Activated CD4-positive, alpha-beta T cell treated with anti-CD3 and anti-CD28 coated beads for 48 hours (primary cell): ENCODE data around the gene TNPO2.
"Not testable (repeated sequence)": the region's sequence is repeated elsewhere in the genome, so short reads cannot be mapped to it uniquely, and the experiment has no call there.

Source experiments
- DNase-seq: peaks from one replicate; pipeline ENCODE4 v3.0.0-alpha.2; 2020

TNPO2 gene

DNA sequence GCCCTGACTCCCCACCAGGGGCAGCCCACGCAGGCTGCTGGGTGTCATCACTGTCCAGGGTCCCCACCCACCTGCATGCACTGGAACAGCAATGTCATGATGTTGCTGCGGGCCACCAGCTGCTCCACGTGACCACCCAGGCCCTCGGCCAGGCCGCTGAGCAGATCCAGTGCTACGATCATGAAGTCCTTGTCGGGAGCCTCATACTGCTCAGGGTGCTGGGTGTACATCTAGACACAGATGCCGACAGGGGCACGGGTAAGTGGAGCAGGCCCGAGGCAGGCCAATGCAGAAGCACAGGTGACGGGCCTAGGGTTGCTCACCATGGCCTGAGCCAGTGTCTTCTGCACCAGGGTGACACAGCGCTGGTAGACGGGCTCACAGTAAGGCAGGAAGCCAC, 18.6 kb downstream of the TNPO2 start:
- no peak for DNase-seq

DNA sequence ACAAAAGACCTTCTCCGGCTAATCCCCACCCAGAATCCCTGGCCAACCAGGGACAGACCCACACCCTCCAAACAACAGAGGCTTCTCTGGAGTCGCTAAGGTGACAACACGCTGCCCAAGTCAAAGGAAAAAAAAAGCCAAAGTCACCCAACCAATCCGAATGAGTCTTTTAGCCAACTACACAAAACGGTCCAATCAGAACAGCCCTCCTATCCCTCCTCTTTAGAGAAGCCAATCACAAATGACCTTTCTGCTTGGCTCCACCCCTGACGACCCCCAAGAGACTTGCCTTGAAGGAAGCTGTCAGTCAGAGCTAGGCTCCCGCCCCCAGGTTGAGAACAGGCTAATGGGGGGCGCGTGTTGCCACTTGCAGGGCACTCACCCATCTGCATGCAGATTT, 20.7 kb downstream of the TNPO2 start:
- peak; percentile 52 for DNase-seq

- DNase-seq, result no peak
Observed at GRCh38 chr19:12701596-12702282, 22.0 kb downstream of the TNPO2 start.

DNA sequence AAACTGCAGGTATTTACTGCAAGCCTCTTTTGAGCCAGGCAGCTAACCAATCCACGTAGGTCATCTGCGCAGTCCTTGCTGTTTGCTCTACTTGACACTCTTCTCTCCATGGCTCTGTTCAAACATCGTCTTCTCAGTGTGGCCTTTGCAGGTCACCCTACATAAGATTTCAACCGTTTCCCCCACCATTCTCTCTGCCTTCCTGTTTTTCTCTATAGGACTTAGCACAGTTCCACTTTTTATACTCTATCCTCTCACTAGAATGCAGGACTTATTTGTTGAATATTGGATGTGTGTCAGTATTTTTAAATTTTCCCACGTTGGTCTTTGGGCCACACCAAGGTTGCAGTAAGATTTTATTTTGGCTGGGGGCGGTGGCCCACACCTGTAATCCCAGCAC, 25.6 kb downstream of the TNPO2 start:
- DNase-seq, result no peak

GRCh38 chr19:12697425-12697824, 26.3 kb downstream of the TNPO2 start:
- not testable (repeated sequence) for DNase-seq

DNA sequence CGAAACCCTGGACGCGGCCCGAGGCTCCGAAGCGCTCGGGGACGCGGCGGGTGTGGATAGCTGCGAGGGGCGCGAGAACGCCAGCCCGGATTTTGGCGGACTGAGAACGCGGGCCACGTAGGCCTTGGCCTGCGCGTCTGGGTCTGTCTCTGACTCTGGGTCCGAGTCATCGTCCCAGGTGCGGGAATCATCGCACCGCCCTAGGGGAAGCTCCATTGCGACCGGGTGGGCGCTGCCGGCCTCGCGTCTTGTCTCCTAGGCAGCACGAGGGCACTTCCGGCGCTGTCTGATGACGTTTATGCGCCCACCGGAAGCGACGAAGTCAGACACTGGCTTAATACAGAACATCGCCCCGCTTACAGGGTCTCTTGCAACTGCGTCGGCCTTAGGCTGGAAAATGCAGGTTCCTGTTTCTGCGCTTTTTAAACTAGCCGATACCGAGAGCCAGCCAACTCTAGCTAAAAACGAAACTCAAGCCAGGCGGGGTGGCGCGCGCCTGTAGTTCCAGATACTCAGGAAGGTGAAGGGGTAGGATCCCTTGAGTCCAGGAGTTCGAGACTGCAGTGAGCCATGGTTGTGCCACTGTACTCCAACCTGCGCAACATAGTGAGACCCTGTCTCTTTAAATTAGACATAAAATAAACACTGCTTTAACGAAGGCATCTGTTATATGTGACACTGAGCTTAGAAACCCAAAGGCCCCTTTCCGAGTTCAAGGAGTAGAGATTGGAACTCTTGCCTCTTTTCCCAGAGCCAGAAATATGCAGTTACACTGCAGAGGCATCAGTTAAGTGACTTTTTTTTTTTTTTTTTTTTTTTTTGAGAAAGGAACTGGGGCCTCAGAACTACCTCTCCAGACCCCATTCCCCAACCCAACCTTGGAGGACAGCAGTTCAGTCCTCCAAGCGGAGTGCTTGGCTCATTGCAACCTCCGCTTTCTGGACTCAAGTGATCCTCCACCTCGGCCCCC, 27.1 kb downstream of the TNPO2 start, which contains the start of gene FBXW9:
FBXW9 (minus strand) TSS at position 266 of the 970 bp plus-strand sequence; CDS start at position 216, 50 bp downstream.
- peak; percentile 98 for DNase-seq

GRCh38 chr19:12695997-12696365, 27.8 kb downstream of the TNPO2 start:
- DNase-seq, result peak; percentile 45

GRCh38 chr19:12695514-12695913, 28.2 kb downstream of the TNPO2 start:
- no peak for DNase-seq

DNA sequence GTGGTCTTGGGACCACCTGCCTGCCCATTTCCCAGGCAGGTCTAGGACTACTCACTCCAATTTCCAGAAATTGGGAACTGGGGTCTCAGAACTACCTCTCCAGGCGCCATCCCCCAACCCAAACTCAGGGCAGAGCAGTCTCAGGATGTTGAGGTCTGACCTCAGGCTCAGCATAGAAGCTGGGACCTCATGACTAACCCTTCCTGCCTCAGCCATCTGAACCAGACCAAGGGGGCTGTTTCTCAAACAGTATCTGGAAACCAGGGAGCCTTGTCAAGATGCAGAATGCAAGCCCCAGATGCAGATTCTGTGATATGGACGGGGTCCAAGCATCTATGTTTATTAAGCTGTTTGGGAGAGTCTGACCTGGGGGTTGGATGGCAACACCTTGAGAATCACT, 28.6 kb downstream of the TNPO2 start:
- DNase-seq, result no peak

DNA sequence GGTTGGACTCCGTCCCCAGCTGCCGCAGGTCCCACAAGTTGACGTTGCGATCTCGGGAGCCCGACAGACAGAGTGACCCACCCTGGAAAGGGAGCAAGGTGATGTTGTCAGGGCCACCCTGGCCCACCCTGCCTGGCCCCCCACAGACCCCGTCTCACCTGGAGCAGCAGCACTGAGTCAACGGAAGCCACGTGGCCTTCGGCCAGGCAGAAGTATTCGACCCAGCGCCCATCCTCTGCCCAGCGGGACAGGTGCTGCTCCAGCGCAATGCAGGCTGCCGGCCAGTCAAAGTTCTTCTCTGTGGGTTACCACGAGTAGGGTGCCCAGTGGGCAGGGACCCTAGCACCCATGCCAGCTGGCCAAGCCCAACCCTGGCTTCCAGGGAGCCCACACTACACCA, 29.1 kb downstream of the TNPO2 start:
- no peak for DNase-seq

GRCh38 chr19:12692960-12693359, 30.8 kb downstream of the TNPO2 start:
- no peak for DNase-seq

GRCh38 chr19:12689581-12690216, 34.0 kb downstream of the TNPO2 start:
- DNase-seq, result no peak

GRCh38 chr19:12689012-12689411, 34.7 kb downstream of the TNPO2 start:
- DNase-seq, result no peak

- no peak for DNase-seq
Observed at GRCh38 chr19:12687496-12688196, 36.1 kb downstream of the TNPO2 start, which contains the start of gene GNG14. Gene GNG14 (plus strand): TSS chr19:12687998. CDS start chr19:12688049, 51 bp downstream.

- DNase-seq, result no peak
Observed at GRCh38 chr19:12685831-12686230, 37.9 kb downstream of the TNPO2 start.

DNA sequence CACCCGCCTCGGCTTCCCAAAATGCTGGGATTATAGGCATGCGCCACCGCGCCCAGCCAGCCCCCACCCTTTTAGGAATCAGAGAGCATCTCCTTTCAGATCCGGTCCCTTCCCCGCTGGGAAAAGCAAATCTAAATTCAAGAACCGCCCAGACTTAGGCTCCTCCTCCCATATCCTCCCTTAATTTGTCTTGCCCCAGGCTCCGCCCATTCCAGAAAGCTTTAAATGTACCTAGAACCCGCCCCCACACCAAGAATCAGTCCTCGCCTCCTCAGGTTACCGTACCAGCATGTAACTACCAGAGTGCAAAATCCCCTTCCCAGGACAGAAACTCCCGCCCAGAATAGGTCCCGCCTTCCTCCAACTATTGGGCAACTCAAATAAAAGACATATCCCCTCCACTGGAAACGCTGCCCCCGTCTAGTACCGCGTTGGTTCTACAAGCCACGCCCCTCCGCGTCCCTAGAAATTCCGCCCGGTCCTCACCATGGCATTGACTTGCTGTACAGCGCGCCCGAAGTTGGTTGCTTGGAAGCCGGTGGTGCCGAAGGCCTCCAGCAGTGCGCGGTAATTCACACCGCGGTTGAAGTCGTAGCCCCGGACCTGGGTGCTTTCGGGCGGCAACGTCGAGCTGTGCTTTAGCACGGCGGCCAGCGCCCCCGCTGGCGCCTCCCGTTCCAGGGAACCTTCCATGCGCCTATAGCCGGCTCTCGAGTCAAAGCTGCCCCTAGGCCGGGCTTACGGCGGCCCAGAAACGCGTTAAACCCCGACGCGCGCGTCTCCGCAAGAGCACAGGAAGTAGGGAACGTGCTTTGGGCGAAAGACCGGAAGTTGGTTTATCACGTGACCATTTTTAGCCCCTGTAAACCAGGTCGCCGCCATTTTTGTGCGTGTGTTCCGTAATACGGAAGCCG, 42.4 kb downstream of the TNPO2 start, which contains the start of gene DHPS:
DHPS (minus strand) TSS at position 807 of the 914 bp plus-strand sequence; CDS start at position 693, 114 bp downstream.
- peak; percentile 93 for DNase-seq

GRCh38 chr19:12680034-12680433, 43.7 kb downstream of the TNPO2 start:
- DNase-seq, result no peak

- not testable (repeated sequence) for DNase-seq
Observed at GRCh38 chr19:12678039-12678438, 45.7 kb downstream of the TNPO2 start.

GRCh38 chr19:12676928-12677327, 46.8 kb downstream of the TNPO2 start:
- DNase-seq, result no peak

DNA sequence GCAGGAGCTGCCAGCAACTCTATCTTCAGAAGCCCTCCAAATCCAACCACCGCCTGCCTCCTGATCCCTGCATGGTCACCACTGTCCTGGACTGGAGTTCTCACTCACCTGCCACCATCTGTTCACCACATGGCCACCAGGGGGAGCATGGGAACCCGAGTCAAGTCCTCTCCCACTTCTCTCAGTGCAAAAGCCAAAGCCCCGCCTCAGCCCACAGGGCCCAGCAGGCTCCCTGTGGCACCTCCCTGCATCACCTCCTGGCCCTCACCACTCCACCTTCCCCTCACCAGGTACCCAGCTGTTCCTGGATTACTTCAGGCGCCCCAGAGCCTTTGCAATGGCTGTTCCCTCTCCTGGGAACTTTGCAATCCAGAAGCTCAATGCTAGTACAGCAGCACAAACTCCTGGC, 47.3 kb downstream of the TNPO2 start:
- peak; percentile 95 for DNase-seq

- no peak for DNase-seq
Observed at GRCh38 chr19:12675940-12676339, 47.8 kb downstream of the TNPO2 start.
